ENCODE data around the gene SP4.
"Not testable (repeated sequence)": the region's sequence is repeated elsewhere in the genome, so short reads cannot be mapped to it uniquely, and the experiment has no call there.

Gene SP4

DNA sequence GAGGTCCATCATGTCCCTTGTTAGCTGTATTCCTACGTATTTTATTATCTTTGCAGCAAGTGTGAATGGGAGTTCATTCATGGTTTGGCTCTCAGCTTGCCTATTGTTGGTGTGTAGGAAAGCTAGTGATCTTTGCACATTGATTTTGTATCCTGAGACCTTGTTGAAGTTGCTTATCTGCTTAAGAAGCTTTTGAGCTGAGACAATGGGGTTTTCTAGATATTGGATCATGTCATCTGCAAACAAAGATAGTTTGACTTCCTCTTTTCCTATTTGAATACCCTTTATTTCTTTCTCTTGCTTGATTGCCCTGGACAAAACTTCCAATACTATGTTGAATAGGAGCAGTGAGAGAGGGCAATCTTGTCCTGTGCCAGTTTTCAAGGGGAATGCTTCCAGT, 104.6 kb downstream of the SP4 start:
- not testable (repeated sequence) for DNase-seq

DNA sequence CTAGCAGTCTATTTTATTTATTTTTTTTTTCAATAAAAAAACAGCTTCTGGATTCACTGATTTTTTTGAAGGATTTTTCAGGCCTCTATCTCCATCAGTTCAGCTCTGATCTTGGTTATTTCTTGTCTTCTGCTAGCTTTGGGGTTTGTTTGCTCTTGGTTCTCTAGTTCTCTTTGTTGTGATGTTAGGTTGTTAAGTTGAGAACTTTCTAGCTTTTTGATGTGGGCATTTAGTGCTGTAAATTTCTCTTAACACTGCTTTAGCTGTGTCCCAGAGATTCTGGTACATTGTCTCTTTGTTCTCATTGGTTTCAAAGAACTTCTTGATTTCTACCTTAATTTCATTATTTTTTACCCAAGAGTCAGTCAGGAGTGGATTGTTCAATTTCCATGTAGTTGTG, 105.8 kb downstream of the SP4 start:
- not testable (repeated sequence) for DNase-seq

DNA sequence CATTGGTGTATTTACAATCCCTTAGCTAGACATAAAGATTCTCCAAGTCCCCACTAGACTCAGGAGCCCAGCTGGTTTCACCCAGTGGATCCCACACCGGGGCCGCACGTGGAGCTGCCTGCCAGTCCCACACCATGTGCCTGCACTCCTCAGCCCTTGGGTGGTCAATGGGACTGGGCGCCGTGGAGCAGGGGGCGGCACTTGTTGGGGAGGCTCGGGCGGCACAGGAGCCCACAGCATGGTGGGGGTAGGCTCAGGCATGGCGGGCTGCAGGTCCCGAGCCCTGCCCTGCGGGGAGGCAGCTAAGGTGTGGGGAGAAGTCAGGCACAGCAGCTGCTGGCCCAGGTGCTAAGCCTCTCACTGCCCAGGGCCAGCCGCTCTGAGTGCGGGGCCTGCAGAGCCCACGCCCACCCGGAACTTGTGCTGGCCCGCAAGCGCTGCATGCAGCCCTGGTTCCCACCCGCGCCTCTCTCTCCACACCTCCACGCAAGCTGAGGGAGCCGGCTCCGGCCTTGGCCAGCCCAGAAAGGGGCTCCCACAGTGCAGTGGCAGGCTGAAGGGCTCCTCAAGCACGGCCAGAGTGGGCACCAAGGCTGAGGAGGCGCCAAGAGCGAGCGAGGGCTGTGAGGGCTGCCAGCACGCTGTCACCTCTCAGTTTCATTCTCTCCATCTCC, 108.7 kb downstream of the SP4 start:
- not testable (repeated sequence) for DNase-seq

DNA sequence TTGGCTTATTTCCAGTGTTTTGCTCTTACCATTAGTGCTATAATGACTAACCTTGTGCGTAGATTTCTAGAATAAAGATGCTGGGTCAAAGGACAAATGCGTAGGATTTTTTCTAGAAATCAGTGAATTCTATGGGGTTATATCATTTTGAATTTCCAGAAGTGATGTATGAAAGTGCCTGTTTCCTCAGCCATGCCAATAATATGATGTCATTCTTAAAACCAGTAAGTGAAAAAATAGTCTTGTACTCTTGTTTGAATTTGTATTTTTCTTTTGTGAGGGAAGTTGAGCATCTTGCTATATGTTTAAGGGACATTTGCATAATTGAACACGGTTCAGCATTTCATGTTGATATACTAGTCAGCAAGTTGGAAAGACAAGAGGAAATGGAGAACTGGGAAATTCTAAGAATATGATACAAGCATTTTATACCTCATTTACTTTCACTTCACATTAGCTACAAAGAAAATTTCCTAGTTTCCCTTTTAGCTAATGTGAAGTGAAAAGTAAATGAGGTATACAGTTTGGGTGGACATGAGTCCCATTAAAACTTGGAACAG, 111.1 kb downstream of the SP4 start:
- no peak for DNase-seq

DNA sequence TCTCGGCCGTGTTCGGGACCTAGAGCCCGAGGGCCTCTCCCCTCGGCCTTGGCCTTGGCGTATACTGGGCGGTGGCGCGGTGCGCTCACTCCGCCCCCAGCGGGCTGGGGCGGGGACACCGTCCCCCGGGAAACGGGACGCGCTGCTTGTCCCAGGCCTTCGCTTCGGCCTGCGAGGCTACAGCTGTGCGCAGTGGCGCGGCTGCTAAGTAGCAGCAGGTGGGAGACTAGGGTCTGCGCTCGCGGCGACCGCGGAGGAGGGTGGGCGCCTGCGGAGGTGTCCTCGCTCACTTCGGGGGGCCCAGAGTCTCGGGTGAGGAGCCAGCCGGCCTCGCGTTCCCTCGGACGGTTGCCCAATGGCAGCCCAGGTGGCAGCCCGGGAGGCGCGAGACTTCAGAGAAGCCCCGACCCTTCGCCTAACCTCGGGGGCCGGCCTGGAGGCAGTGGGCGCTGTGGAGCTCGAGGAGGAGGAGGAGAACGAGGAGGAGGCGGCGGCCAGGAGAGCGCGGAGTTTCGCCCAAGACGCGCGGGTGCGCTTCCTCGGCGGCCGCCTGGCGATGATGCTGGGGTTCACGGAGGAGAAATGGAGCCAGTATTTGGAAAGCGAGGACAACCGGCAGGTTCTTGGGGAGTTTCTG, 115.1 kb downstream of the SP4 start, which contains the start of gene DNAH11:
TSS of gene DNAH11 (plus strand) at position 149 of the 637 bp plus-strand sequence. CDS start at position 356, 207 bp downstream.
- DNase-seq = no peak

DNA sequence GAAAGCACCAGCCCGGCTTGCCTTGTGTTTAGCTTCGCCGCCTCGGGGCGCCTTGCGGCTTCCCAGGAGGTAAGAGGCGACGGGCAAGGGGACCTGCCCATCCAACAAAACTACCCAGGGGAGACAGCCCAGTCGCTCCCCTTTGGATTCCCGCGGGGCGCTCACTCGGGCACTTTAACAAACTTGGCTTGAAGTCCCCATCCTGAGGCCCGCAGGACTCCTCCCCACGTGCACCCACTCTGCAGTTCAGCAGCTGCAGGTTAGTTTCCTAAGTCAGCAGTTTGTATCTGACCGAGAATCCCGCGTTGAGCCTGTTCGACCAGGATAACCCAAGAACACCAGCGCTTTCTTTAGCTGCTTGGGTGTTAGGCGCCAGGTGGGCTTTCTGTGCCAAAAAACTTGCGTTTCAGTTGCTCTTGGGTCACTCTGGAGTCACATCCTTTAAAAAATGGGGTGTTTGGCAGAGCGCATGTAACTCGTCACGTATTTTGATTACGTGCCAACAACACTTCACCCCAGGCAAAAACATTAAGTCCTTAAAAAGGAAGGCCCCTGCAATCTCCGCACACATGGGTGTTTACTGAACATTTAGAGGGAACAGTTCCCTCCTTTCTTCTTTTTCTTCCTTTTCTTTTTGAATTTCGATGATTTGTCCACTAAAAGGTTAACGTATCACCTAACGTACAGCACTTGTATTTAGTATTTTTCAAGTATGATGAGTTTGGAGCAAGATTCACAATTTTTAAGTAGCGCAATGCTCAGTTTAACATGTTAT, 115.8 kb downstream of the SP4 start:
- no peak for DNase-seq

DNA sequence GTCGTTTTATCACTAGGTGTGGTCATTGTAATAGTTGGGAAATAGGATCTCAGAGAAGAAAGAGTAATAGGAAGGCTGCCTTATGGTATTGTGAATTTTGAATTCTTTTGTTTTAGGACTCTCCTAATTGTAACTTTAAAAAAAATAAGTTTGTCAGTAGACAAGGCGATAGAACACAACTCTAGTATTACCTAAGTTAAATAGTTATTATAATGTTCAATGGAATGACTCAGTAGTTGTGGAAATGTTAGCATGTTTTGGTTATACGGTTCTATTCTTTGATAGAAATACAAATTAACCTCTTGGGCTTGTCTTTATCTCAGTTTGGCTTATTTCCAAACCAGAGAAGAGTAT, 116.4 kb downstream of the SP4 start:
- no peak for DNase-seq

DNA sequence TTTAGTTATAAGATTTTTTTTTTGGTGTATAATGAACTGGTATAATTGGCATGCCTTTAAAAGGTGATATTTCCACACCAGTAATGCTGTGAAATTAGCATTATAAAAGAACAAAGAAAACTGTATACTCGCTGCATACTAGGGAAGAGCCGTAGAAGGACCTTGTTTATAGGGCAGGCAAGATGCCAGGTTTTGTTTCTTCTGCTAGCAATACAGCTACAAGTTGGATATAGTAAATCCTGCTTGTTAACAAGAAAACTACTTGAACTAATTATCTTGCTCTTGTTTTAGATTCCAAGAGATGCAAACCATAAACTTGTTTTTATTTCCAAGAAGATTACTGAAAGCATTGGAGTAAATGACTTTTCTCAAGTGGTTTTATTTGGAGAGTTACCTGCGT, 116.8 kb downstream of the SP4 start:
- no peak for DNase-seq

DNA sequence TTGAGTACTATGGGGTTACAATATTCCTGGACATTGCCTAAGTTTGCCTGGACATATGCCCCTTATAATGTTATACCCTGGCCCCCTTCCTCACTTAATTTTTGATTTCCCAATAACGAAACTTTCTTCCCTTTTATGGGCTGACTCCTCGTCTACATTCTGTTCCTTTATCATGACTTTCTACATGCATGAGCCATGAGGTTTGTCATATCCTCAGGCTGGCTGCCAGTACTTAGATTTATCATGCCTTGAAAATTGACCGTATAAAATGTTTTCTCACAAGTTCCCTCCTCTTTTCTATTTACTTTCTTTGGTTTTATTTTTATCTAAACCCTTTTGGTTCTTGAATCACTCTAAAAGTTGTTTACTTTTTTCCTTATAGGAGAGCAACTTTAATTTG, 119.6 kb downstream of the SP4 start:
- DNase-seq = no peak

DNA sequence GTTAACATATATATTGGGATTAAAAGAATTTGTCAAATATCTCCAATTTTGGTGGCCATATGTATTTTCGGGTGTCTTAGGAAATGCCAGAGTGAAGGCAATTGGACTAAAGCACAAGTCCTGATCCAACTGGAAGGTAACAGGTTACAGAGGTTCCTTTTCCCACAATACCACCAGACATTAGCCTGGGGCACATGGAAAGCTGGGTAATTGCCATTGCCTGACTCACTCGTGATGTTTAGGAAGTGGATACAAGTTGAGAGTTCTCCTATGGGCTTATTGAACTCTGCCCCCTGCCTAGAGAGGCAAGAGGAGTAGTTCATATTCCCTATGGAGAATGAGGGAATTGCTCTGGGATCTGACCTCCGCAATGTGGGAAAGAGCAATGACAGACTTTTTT, 120.6 kb downstream of the SP4 start:
- DNase-seq = no peak

DNA sequence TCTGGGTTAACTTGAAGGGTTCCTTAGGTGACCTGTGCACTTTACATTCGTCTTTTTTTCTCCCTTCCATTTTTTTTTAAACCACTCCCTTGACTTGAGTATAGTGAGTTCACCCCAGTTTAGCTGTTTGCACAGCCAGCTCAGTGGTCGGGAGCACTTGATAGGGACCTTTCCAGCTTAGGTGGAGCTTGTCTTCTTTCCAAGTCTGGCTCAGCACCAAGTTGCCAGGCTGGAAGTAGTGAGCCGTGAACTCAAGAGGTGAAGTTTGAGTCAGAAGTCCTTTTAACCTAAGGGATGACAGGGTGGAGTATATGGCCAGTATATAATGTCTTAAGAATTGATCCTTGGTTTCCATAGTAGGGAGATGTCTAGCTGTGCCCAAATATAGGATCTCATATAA, 122.2 kb downstream of the SP4 start:
- DNase-seq = no peak

- no peak for DNase-seq
These were observed 123.1 kb downstream of the SP4 start for GRCh38 chr7:21550821-21551531.

DNA sequence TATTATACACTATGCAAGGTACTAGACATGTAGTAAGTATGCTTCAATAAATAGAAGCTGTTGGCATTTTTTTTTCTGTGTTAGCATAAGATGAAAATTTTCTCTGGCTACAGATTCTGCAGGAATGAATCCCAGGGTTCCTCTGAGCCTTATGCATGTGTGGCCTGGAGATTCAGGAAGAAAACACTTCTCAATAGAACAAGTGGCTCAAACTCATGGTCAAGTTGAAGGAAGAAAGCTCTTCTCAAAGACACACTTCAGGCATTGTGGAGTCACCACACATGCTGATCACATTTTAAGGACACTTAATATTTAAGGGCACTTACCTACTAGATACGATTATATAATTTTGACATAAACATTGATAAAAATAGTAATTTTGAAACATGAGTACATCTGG, 134.5 kb downstream of the SP4 start:
- DNase-seq = no peak
